Brain microvascular endothelial cell (primary cell): Measurements from ENCODE around the gene RGS19.

Experiments used
- DNase-seq: peaks from one replicate; pipeline ENCODE4 v3.0.0-alpha.2; 2020
- H3K27ac ChIP-seq: fragments of 250-450 bp; sonication (Bioruptor Pico); 2 replicates; pipeline ENCODE4 v1.5.1; 2020; ENCODE audit warnings: mild to moderate bottlenecking, moderate library complexity
- H3K27me3 ChIP-seq: fragments of 250-450 bp; sonication (Bioruptor Pico); replicated peaks from 2 replicates; pipeline ENCODE4 v1.5.1; 2020; ENCODE audit warnings: mild to moderate bottlenecking
- H3K36me3 ChIP-seq: fragments of 250-450 bp; sonication (Bioruptor Pico); replicated peaks from 2 replicates; pipeline ENCODE4 v1.5.1; 2020; ENCODE audit warnings: mild to moderate bottlenecking
- H3K4me3 ChIP-seq: 2 replicates; pipeline ENCODE4 v1.5.1; 2011; ENCODE audit warnings: low read depth, mild to moderate bottlenecking, control low read depth, low read length, moderate library complexity
- in situ Hi-C: cut with HindIII; loops from 2 replicates; pipeline ENCODE4 v1.10.0; 2017; ENCODE audit warnings: low sequenced_read_pairs, low pct_ligation_motif_present
- TF ChIP-seq, protein P1 (sequence below): IDR thresholded peaks from 2 replicates; pipeline ENCODE4 v1.5.1; 2011; ENCODE audit warnings: low read depth, mild to moderate bottlenecking, moderate library complexity, low read length, control low read depth, inconsistent platforms; ENCODE audit errors: missing control alignments

RGS19 gene

DNA sequence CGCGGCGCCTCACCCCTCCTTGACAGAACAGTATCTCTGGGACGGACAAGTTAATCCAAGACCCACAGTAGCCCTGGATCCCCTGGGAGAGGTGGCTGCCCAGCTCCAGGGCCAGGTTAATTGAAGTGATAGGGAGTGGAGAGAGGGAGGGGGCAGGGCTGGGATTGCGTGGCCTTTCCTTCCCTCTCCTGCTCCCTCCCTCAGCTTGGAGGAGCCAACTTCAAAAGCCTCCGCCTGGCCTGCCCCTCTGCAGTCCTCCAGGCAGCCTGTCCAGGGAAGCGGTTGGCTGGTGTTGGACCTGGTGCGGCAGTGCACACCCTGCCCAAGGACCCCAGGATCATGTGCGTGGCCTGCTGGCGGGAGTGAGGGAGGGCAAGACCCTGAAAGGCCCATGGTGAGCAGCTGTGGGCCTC is 43.4 kb downstream of the RGS19 start, which contains the start of gene C20orf204:
Gene C20orf204, plus strand, starts transcription at position 250 of the 413 bp plus-strand sequence. Its CDS starts 142 bp downstream, at position 392.
- H3K27me3 ChIP-seq, result peaks cover 6% of the 10 kb centered on the region
- H3K27ac ChIP-seq, result no peak within 1 kb of the TSS
- in situ Hi-C loops, result no loop called here
- TF ChIP-seq, protein P1, sequence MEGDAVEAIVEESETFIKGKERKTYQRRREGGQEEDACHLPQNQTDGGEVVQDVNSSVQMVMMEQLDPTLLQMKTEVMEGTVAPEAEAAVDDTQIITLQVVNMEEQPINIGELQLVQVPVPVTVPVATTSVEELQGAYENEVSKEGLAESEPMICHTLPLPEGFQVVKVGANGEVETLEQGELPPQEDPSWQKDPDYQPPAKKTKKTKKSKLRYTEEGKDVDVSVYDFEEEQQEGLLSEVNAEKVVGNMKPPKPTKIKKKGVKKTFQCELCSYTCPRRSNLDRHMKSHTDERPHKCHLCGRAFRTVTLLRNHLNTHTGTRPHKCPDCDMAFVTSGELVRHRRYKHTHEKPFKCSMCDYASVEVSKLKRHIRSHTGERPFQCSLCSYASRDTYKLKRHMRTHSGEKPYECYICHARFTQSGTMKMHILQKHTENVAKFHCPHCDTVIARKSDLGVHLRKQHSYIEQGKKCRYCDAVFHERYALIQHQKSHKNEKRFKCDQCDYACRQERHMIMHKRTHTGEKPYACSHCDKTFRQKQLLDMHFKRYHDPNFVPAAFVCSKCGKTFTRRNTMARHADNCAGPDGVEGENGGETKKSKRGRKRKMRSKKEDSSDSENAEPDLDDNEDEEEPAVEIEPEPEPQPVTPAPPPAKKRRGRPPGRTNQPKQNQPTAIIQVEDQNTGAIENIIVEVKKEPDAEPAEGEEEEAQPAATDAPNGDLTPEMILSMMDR, result no peak
- no peak within 1 kb of the TSS for H3K4me3 ChIP-seq
- DNase-seq, result no peak
- peaks cover 13% of the 10 kb centered on the region for H3K36me3 ChIP-seq

- peaks cover under 1% of the 10 kb centered on the region for H3K27me3 ChIP-seq
- no peak for DNase-seq
- H3K4me3 ChIP-seq, result no peak overlapping the region
- peaks cover 19% of the 10 kb centered on the region for H3K36me3 ChIP-seq
- TF ChIP-seq, protein P1, result no peak
- no peak overlapping the region for H3K27ac ChIP-seq
- in situ Hi-C loops, result no loop called here
Measured at GRCh38 chr20:64035066-64035932, 44.0 kb downstream of the RGS19 start.

DNA sequence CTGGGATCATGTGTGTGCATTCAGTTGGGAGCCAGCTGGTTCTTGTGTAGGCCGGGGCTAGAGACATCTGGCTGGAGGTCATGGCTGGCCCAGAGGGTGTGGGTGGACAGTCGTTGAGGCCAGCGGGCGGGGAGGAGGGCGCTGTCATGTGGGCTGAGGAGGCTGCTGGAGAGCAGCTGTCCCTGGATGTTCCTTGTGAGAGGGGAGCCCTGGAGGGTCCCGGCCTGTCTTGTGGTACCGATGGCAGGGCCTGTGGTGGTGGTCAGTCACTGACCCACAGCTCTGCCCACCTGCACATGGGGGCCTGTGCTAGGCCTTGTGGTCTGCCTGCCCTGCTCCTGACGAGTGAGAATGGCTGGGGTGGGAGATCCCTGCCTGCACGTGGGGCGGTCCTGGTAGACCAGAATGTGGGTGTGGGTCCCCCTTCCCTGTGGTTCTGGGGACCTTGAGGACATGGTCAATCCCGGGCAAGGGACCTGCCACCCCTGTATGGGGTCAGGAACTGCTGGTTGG is 45.3 kb downstream of the RGS19 start:
- no peak overlapping the region for H3K27ac ChIP-seq
- no peak overlapping the region for H3K4me3 ChIP-seq
- no peaks in the 10 kb centered on the region for H3K27me3 ChIP-seq
- peaks cover 30% of the 10 kb centered on the region for H3K36me3 ChIP-seq
- no peak for DNase-seq
- in situ Hi-C loops, result no loop called here
- TF ChIP-seq, protein P1, result no peak

- H3K27ac ChIP-seq, result no peak overlapping the region
- DNase-seq, result no peak
- peaks cover 35% of the 10 kb centered on the region for H3K36me3 ChIP-seq
- no peak overlapping the region for H3K4me3 ChIP-seq
- H3K27me3 ChIP-seq, result no peaks in the 10 kb centered on the region
- in situ Hi-C loops, result no loop called here
- TF ChIP-seq, protein P1, result no peak
Measured at GRCh38 chr20:64032706-64033624, 46.4 kb downstream of the RGS19 start.

GRCh38 chr20:64031822-64032314 is 47.5 kb downstream of the RGS19 start:
- TF ChIP-seq, protein P1, result no peak
- Histone ChIP-seq H3K36me3 (peaks cover 43% of the 10 kb centered on the region), H3K4me3 (no peak overlapping the region), H3K27me3 (no peaks in the 10 kb centered on the region), H3K27ac (no peak overlapping the region)
- no peak for DNase-seq
- in situ Hi-C loops, result no loop called here
